NCI-H1092 (cell line): ENCODE results near the gene ZBTB17.
"Not testable (repeated sequence)": the region's sequence is repeated elsewhere in the genome, so short reads cannot be mapped to it uniquely, and the experiment has no call there.

Source experiments
- DNase-seq: peaks from one replicate; lab custom pipeline; 2025; lab: John Stamatoyannopoulos, UW

The ZBTB17 gene

GRCh38 chr1:15896841-15897610, 78.9 kb downstream of the ZBTB17 start:
- not testable (repeated sequence) for DNase-seq

- no peak for DNase-seq
These were observed 80.7 kb downstream of the ZBTB17 start for GRCh38 chr1:15895233-15895632.

DNA sequence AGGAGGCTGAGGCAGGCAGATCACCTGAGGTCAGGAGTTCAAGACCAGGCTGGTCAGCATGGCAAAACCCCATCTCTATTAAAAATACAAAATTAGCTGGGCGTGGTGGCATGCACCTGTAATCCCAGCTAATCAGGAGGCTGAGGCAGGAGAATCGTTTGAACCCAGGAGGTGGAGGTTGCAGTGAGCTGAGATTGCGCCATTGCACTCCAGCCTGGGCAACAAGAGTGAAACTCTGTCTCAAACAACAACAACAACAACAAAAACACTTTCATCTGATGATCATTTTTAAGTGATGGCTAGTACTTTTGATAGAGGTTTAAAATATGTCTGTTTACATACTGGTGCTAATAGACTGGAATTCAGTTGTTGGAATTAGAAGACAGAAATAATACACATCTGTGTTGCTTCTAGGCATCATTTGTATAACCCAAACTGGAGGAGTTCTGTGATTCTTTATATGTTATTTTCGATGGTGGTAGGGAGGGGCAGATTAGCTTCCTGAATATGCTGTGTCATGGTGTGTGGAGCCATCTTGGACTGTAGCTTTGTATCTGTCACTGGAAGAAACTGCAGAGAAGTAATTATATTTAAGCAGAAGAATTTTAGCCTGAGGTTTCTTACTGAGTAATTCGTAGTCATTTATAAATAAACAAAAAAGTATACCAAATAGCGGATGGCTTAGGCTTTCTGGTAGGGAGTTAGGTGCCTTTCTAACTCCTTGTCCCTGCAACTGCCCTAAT, 82.9 kb downstream of the ZBTB17 start:
- DNase-seq, result not testable (repeated sequence)
